ENCODE data around the gene ATG4B. TPM values are rescaled to one million over a fixed set of nuclear protein-coding genes. Genes with fewer than 3 reads are reported as not detected.

ATG4B gene
- total and polyA plus RNA-seq, 2 of the 4 experiments (the other 2 are of a cell fraction), result 113 to 146 TPM

DNA sequence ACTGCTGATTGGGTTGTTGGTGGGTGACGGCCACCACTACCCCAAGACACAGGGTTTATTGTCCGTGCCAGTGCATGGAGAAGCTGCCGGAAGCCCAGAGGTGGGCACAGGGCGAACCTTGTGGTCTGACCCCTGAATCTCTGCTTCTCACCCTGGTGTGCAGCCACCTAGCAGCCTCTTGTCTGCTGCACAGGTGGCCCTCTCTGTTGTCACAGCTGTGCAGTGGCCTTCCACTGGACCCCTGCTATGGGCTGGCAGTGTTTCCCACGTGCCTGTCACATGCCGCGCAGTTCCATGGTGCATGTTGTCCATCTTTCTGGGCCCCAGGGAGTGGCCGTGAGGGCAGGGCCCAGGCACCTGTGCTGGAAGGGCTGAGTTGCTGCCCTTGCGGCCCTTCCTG, 15.2 kb downstream of the ATG4B start:
- POLR2A ChIA-PET (ENCODE audit: unreplicated experiment), result no interaction called here
- H4K20me1 ChIP-seq (ENCODE audit: insufficient read depth, low read length), result peaks cover 38% of the 10 kb centered on the region

More for the DNA sequence above, 15.2 kb downstream of the ATG4B start:
- no peak overlapping the region for H4K91ac ChIP-seq (ENCODE audit: insufficient read depth, low read depth, low read length)
- H2AFZ ChIP-seq (replicated peaks; ENCODE audit: low read length, poor library complexity), result no peak overlapping the region
- BruUV-seq (replicated peaks), result no TSS peak
- CTCF ChIA-PET, result no interaction called here
- H2AK9ac ChIP-seq (replicated peaks; ENCODE audit: low read depth, low read length, poor library complexity), result no peak overlapping the region
- H3K9ac ChIP-seq (ENCODE audit: low read depth, low read length), result no peak overlapping the region
- no peak overlapping the region for H4K8ac ChIP-seq (ENCODE audit: low read depth in 2 of 2, low read length in 2 of 2)
- TF ChIP-seq RAD21 (IDR thresholded peaks at IDR 0.05; ENCODE audit: low read length) (no peak), FOS (IDR thresholded peaks at IDR 0.05; ENCODE audit: low read depth, low read length) (no peak), CEBPB (IDR thresholded peaks at IDR 0.05; ENCODE audit: low read depth, low read length) (no peak), MXI1 (IDR thresholded peaks at IDR 0.05; ENCODE audit: borderline replicate concordance, low read depth, low read length) (no peak), POLR2A (IDR thresholded peaks at IDR 0.05; ENCODE audit: low read depth, low read length) (no peak), CTCF (conservative IDR thresholded peaks at IDR 0.05; ENCODE audit: low read depth, low read length) (no peak)
- TF ChIP-seq, protein P1, sequence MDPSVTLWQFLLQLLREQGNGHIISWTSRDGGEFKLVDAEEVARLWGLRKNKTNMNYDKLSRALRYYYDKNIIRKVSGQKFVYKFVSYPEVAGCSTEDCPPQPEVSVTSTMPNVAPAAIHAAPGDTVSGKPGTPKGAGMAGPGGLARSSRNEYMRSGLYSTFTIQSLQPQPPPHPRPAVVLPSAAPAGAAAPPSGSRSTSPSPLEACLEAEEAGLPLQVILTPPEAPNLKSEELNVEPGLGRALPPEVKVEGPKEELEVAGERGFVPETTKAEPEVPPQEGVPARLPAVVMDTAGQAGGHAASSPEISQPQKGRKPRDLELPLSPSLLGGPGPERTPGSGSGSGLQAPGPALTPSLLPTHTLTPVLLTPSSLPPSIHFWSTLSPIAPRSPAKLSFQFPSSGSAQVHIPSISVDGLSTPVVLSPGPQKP (IDR thresholded peaks at IDR 0.05; ENCODE audit: borderline replicate concordance, low read depth, low read length), result no peak
- no peak overlapping the region for H3K4me2 ChIP-seq (ENCODE audit: low read depth, low read length)
- 98% methylated on average over 6 of the region's 9 CpGs; no CpG with 5 or more reads in 1 of the 2 experiments for WGBS, 2 experiments (ENCODE audit: extremely low coverage in 2 of 2, insufficient read length in 1 of 2)
- no peak overlapping the region for H3K4me3 ChIP-seq (ENCODE audit: insufficient read depth, low read depth, low read length)
- intact Hi-C loops (cut with micrococcal nuclease) (no loop called here), dilution Hi-C loops (cut with HindIII; ENCODE audit: low sequenced_read_pairs, unreplicated experiment) (no loop called here), in situ Hi-C loops (cut with MboI; ENCODE audit: low sequenced_read_pairs) (loop anchor here (25.0 kb wide), 1 partner anchor 790 kb away; the partner anchor contains the start of gene AGXT)
- H3K9me3 ChIP-seq (ENCODE audit: control insufficient read depth, insufficient read depth, low read length), result no peaks in the 10 kb centered on the region
- H3K56ac ChIP-seq (ENCODE audit: extremely low read depth, insufficient read depth, low read length), result no peak overlapping the region
- no peak for ATAC-seq (ENCODE audit: low read depth)
- no peak overlapping the region for H2BK120ac ChIP-seq (ENCODE audit: low read depth, low read length)
- H3K4me1 ChIP-seq (ENCODE audit: control insufficient read depth, insufficient read depth, low read length), result no peaks in the 10 kb centered on the region
- no peak overlapping the region for H4K5ac ChIP-seq (ENCODE audit: low read depth, low read length)
- no peaks in the 10 kb centered on the region for H3K27me3 ChIP-seq (ENCODE audit: control insufficient read depth, insufficient read depth, low read length)
- no peak overlapping the region for H3K14ac ChIP-seq (replicated peaks; ENCODE audit: low read depth, low read length)
- no peak overlapping the region for H2BK15ac ChIP-seq (ENCODE audit: low read depth, low read length)
- H2AK5ac ChIP-seq (ENCODE audit: low read depth, low read length), result no peak overlapping the region
- peaks cover 46% of the 10 kb centered on the region for H3K36me3 ChIP-seq (ENCODE audit: control insufficient read depth, insufficient read depth, low read length)
- H3K9me1 ChIP-seq (ENCODE audit: insufficient read depth, low read length), result peaks cover 7% of the 10 kb centered on the region
- no peak overlapping the region for H3K4ac ChIP-seq (ENCODE audit: low read depth, low read length)
- no peak for DNase-seq
- no peak overlapping the region for H3K23ac ChIP-seq (ENCODE audit: low read depth, low read length)
- no peak overlapping the region for H3K27ac ChIP-seq (ENCODE audit: insufficient read depth, low read length)
- peaks cover 30 to 53% of the 10 kb centered on the region in 2 experiments for H3K79me1 ChIP-seq (ENCODE audit: low read depth in 1 of 2, low read length in 2 of 2)
- no peak overlapping the region for H3K18ac ChIP-seq (ENCODE audit: low read depth, low read length)
- no peak overlapping the region for H2BK20ac ChIP-seq (ENCODE audit: low read depth, low read length)
- H2BK5ac ChIP-seq (ENCODE audit: low read depth, low read length, poor library complexity, severe bottlenecking), result no peak overlapping the region
